ENCODE results near the gene TXNRD2.
A peak's percentile ranks its signal among the peaks of the same experiment; 100 is the strongest.

Gene TXNRD2

DNA sequence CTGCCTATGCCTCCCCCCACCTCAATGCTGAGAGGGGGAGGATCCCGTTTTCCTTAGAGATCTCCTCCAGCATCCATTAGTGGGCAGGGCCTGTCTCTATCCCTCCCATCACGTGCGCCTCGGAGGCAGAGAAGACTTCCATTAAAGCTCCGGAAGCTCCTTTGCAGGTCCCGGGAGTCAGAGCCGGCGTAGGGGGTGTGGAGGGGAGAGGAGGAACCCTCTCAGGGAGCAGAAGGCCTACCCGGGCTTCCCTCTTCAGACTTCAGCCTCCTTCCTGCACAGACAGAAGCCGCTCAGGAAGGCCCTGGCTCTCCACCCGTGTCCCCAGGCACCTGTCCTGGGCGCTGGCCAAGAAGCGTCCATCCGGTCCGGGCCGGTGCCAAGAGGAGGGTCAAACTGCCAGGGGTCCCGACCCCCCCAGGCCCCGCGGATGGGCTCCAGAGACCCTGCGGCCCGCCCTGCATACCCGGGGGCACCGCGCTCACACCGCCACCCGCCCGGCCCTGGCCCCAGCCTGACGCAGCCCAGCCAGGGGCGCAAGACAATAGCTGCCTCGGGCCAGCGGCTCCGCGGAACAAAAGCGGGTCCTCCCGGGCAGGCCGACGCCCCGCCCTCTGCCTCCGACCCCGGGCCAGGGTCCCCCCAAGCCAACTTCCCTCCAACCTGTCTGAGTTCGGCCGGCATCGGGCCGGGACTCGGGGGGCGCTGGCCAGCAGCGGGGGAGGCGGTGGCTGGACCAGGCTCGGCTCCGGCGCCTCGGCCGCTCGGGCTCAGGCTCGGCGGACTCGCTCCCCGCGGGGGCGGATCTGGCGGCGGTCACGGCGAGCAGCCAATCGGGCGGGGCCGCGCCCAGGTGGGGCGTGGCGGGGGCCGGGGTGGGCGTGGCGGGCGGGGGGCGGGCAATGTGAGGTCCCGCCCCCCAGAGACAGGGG, 45.1 kb upstream of the TXNRD2 start:
- H3K9me3 ChIP-seq (ENCODE audit: control insufficient read depth in 5 of 5, low read length in 5 of 5), result no peaks in the 10 kb centered on the region
- H3K9ac ChIP-seq (ENCODE audit: low read length in 5 of 5), result peak overlapping the region in 4 of 5 donors; percentile 62 to 77 (median 70)
- H3K27ac ChIP-seq (ENCODE audit: low read depth, low read length), result no peak overlapping the region
- H3K4me3 ChIP-seq (ENCODE audit: low read depth in 1 of 5, low read length in 5 of 5), result peak overlapping the region; percentile 66 to 78 (median 71)
- H3K27me3 ChIP-seq (ENCODE audit: control insufficient read depth in 5 of 5, insufficient read depth in 4 of 5, low read length in 5 of 5), result no peaks in the 10 kb centered on the region
- peaks cover 0 to 4% (median 2%) of the 10 kb centered on the region in 5 donors for H3K36me3 ChIP-seq (ENCODE audit: control insufficient read depth in 5 of 5, insufficient read depth in 5 of 5, low read length in 5 of 5)
- peaks cover 3 to 63% (median 36%) of the 10 kb centered on the region in 5 donors for H3K4me1 ChIP-seq (ENCODE audit: control insufficient read depth in 5 of 5, insufficient read depth in 5 of 5, low read length in 5 of 5)

DNA sequence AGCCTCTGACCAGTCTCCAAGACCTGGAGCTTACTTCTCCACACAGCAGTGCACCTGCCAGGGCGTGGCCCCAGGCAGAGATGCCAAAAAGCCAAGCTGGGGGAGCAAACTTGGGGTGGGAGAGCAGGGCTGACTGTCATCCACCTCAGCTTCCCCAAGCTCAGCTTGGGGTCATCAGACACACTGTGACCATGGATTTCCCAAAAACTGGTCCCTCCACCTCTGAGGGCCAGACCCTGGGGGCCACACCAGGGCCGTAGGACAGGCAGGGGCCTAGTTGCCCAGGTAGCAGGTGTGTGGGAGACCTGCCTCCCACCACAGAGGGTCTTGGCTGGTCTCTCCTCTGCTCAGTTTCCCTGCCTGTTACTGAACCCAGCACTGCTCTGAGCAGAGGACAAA, 44.4 kb upstream of the TXNRD2 start:
- Histone ChIP-seq H3K27ac (ENCODE audit: low read depth, low read length) (no peak overlapping the region), H3K36me3 (ENCODE audit: control insufficient read depth in 5 of 5, insufficient read depth in 5 of 5, low read length in 5 of 5) (peaks cover 0 to 9% (median 7%) of the 10 kb centered on the region in 5 donors), H3K9me3 (ENCODE audit: control insufficient read depth in 5 of 5, low read length in 5 of 5) (no peaks in the 10 kb centered on the region), H3K4me1 (ENCODE audit: control insufficient read depth in 5 of 5, insufficient read depth in 5 of 5, low read length in 5 of 5) (peaks cover 3 to 56% (median 30%) of the 10 kb centered on the region in 5 donors), H3K4me3 (ENCODE audit: low read depth in 1 of 5, low read length in 5 of 5) (peak overlapping the region; percentile 66 to 78 (median 71)), H3K9ac (ENCODE audit: low read length in 5 of 5) (peak overlapping the region; percentile 4 to 77 (median 65)), H3K27me3 (ENCODE audit: control insufficient read depth in 5 of 5, insufficient read depth in 4 of 5, low read length in 5 of 5) (no peaks in the 10 kb centered on the region)

DNA sequence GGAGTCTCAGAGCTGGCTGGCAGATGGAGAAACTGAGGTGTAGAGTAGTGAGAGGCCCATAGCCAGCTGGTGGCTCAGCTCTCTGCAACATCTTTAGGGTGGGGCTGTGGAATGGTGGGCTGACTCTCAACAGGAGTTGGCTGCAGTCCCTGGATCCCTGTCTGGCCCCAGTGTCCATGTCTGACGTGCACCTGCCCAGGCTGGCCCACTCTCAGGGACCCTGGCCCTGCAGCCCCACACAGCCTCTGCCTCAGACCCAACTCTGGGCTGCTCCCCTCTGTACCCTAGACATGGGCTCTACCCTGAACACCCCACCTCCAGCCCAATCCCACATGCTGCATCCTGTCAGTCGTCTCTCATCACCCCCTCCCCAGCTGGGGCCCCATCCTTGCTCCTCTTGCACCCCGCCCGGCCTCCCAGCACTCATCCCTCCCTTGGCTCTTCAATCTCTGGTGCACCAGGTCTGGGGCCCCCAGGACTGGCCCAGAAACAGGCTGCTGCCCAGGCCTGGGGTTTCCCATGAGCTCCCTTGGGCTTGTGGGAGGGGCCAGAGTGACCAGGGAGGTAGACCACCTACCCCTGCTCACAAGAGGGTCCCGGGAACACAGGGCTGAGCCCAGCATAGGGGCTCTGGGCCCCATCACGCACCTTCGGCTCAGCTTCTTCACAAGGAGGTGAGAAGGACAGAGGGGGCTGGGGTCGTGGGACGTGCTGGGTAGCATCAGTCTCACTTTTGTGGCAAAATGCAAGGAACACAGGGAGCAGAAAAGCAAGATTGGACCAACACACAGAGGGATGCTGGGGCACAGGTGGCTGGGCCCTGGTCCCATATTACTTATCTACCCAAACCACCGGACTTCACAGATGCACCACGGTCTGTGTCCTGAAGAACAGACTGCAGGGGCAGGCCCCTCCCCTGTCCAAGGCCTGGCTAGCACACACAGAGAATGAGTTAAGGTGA, 43.5 kb upstream of the TXNRD2 start:
- H3K9me3 ChIP-seq (ENCODE audit: control insufficient read depth in 5 of 5, low read length in 5 of 5), result no peaks in the 10 kb centered on the region
- peaks cover 3 to 48% (median 23%) of the 10 kb centered on the region in 5 donors for H3K4me1 ChIP-seq (ENCODE audit: control insufficient read depth in 5 of 5, insufficient read depth in 5 of 5, low read length in 5 of 5)
- H3K27ac ChIP-seq (ENCODE audit: low read depth, low read length), result no peak overlapping the region
- no peaks in the 10 kb centered on the region for H3K27me3 ChIP-seq (ENCODE audit: control insufficient read depth in 5 of 5, insufficient read depth in 4 of 5, low read length in 5 of 5)
- peaks cover 0 to 18% (median 15%) of the 10 kb centered on the region in 5 donors for H3K36me3 ChIP-seq (ENCODE audit: control insufficient read depth in 5 of 5, insufficient read depth in 5 of 5, low read length in 5 of 5)
- no peak overlapping the region for H3K9ac ChIP-seq (ENCODE audit: low read length in 5 of 5)
- peak overlapping the region in 2 of 5 donors; percentile 69 to 71 for H3K4me3 ChIP-seq (ENCODE audit: low read depth in 1 of 5, low read length in 5 of 5)

DNA sequence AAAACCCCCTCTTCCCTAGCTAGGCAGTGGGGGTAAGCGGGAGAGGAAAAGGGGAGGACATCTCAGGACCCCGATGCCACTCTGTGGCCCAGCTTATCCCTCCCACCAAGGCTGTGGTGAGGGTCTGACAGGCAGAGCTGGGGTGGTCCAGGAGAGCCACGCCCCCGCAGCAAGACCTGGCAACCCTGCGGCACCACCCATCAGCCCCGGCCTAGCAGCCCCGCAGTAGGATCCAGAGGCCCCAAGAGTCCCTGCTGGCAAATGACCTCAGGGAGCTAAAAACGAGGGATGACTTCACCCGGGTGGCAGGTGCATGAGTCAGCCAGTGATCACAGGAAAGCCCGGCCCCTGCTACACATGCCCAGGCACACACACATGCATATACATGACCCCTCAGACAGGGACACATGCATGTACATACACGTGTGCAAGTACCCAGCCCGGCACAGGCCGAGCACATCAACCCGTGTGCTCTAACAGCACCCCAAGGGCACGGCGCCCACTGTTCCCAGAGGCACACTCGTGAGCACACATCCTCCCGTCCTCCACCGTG, 42.7 kb upstream of the TXNRD2 start:
- Histone ChIP-seq H3K27ac (ENCODE audit: low read depth, low read length) (no peak overlapping the region), H3K9ac (ENCODE audit: low read length in 5 of 5) (peak overlapping the region in 1 of 5 donors; percentile 28), H3K9me3 (ENCODE audit: control insufficient read depth in 5 of 5, low read length in 5 of 5) (no peaks in the 10 kb centered on the region), H3K4me1 (ENCODE audit: control insufficient read depth in 5 of 5, insufficient read depth in 5 of 5, low read length in 5 of 5) (peaks cover 3 to 44% (median 23%) of the 10 kb centered on the region in 5 donors), H3K4me3 (ENCODE audit: low read depth in 1 of 5, low read length in 5 of 5) (no peak overlapping the region), H3K27me3 (ENCODE audit: control insufficient read depth in 5 of 5, insufficient read depth in 4 of 5, low read length in 5 of 5) (no peaks in the 10 kb centered on the region), H3K36me3 (ENCODE audit: control insufficient read depth in 5 of 5, insufficient read depth in 5 of 5, low read length in 5 of 5) (peaks cover 0 to 27% (median 21%) of the 10 kb centered on the region in 5 donors)

DNA sequence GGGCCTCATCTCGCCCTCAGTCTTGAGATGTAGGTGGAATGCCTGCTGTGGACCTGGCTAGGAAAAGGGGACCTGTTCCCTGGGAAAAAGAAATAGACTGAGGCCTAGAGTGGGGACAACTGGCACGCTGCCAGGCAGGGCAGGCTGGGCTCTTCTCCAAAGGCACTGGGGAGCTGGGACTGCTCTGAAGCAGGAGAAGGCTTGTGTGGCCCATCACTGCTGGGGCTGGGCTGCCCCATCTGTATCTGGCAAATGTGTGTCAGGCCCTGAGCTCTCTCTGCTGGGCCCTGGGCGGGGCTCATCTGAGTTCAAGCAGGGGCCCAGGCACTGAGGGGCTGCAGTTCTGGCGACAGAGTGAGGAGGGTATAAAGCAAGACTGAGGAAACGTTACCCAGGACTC, 42.1 kb upstream of the TXNRD2 start:
- Histone ChIP-seq H3K27me3 (ENCODE audit: control insufficient read depth in 5 of 5, insufficient read depth in 4 of 5, low read length in 5 of 5) (no peaks in the 10 kb centered on the region), H3K36me3 (ENCODE audit: control insufficient read depth in 5 of 5, insufficient read depth in 5 of 5, low read length in 5 of 5) (peaks cover 0 to 32% (median 26%) of the 10 kb centered on the region in 5 donors), H3K9ac (ENCODE audit: low read length in 5 of 5) (peak overlapping the region in 1 of 5 donors; percentile 28), H3K4me1 (ENCODE audit: control insufficient read depth in 5 of 5, insufficient read depth in 5 of 5, low read length in 5 of 5) (peaks cover 3 to 39% (median 23%) of the 10 kb centered on the region in 5 donors), H3K9me3 (ENCODE audit: control insufficient read depth in 5 of 5, low read length in 5 of 5) (no peaks in the 10 kb centered on the region), H3K27ac (ENCODE audit: low read depth, low read length) (no peak overlapping the region), H3K4me3 (ENCODE audit: low read depth in 1 of 5, low read length in 5 of 5) (no peak overlapping the region)

DNA sequence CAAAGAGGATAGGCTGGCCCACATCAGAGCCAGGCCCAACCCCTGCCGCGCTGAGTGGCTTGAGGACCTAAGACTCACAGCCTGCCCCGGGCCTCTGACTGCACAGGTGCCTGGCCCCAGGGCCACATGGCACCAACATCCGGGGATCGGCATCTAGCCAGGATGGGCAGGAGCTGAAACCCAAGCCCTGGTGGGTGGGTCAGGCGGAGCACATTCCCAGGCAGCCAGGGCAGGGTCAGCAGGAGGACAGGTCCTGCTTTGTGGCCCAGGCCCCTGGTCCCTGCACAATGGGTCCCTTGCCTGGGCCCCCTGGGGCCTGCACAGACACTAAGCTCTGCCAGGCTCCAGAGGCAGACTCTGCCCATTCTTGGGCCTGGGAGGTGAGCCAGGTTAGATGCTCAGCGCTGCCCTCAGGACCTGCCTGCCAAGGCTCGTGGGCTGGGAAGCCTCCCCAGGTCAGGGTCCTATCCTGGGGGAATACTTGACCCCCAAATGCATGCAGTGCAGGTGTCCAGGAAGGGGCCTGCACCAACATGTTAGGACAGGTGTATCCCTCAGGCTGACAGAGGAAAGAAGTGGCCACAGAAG, 41.5 kb upstream of the TXNRD2 start:
- Histone ChIP-seq H3K9ac (ENCODE audit: low read length in 5 of 5) (no peak overlapping the region), H3K27ac (ENCODE audit: low read depth, low read length) (no peak overlapping the region), H3K36me3 (ENCODE audit: control insufficient read depth in 5 of 5, insufficient read depth in 5 of 5, low read length in 5 of 5) (peaks cover 0 to 39% (median 32%) of the 10 kb centered on the region in 5 donors)

DNA sequence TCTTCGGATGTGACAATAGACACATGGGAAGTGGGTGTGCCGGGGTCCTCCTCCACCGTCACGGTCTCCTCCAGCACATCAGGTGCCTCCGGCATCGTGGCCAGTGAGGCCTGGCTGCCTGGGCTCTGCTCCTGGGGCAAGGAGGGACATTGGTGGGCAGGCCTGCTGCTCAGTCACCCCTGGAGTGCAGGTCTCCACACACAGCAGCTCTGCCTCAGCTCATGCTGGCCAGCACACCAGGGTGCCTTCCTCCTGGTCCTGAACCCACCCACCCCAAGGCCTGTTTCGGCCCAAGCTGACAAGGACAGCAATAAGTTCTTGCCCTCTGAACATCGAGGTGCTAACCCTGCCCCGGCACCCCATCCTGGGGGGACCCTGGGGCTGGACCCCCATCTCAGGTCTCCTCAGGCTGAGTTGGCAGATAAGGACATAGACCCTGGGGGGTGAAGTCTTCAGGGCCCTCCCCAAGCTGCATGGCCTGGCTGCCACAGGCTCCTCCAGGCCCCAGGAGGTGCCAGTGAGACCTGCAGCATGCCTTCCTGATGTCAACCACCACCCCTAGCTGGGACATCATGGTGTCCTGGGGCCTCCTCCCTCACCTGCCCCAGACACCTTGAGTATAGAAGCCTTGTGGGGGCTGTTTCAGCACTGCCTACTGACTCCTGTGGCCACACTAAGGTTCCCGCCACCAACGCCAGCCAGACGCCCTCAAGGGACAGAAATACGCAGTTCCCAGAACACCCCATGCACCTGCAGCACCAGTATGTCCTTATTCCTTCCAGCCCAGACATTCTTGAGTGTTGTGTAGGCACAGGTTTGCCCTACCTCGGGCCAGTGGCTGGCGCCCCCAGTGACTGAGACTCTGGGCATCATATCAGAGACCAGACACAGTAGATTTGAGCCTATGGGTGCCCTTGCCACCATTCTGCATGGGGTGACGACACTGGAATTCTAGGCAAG, 40.6 kb upstream of the TXNRD2 start:
- Histone ChIP-seq H3K4me3 (ENCODE audit: low read depth in 1 of 5, low read length in 5 of 5) (no peak overlapping the region), H3K4me1 (ENCODE audit: control insufficient read depth in 5 of 5, insufficient read depth in 5 of 5, low read length in 5 of 5) (peaks cover 3 to 24% (median 19%) of the 10 kb centered on the region in 5 donors), H3K27me3 (ENCODE audit: control insufficient read depth in 5 of 5, insufficient read depth in 4 of 5, low read length in 5 of 5) (no peaks in the 10 kb centered on the region), H3K36me3 (ENCODE audit: control insufficient read depth in 5 of 5, insufficient read depth in 5 of 5, low read length in 5 of 5) (peaks cover 0 to 45% (median 36%) of the 10 kb centered on the region in 5 donors), H3K9ac (ENCODE audit: low read length in 5 of 5) (no peak overlapping the region), H3K9me3 (ENCODE audit: control insufficient read depth in 5 of 5, low read length in 5 of 5) (no peaks in the 10 kb centered on the region), H3K27ac (ENCODE audit: low read depth, low read length) (no peak overlapping the region)

More for the DNA sequence above, 41.5 kb upstream of the TXNRD2 start:
- H3K9me3 ChIP-seq (ENCODE audit: control insufficient read depth in 5 of 5, low read length in 5 of 5), result no peaks in the 10 kb centered on the region
- H3K4me3 ChIP-seq (ENCODE audit: low read depth in 1 of 5, low read length in 5 of 5), result no peak overlapping the region
- H3K27me3 ChIP-seq (ENCODE audit: control insufficient read depth in 5 of 5, insufficient read depth in 4 of 5, low read length in 5 of 5), result no peaks in the 10 kb centered on the region
- peaks cover 3 to 33% (median 23%) of the 10 kb centered on the region in 5 donors for H3K4me1 ChIP-seq (ENCODE audit: control insufficient read depth in 5 of 5, insufficient read depth in 5 of 5, low read length in 5 of 5)

DNA sequence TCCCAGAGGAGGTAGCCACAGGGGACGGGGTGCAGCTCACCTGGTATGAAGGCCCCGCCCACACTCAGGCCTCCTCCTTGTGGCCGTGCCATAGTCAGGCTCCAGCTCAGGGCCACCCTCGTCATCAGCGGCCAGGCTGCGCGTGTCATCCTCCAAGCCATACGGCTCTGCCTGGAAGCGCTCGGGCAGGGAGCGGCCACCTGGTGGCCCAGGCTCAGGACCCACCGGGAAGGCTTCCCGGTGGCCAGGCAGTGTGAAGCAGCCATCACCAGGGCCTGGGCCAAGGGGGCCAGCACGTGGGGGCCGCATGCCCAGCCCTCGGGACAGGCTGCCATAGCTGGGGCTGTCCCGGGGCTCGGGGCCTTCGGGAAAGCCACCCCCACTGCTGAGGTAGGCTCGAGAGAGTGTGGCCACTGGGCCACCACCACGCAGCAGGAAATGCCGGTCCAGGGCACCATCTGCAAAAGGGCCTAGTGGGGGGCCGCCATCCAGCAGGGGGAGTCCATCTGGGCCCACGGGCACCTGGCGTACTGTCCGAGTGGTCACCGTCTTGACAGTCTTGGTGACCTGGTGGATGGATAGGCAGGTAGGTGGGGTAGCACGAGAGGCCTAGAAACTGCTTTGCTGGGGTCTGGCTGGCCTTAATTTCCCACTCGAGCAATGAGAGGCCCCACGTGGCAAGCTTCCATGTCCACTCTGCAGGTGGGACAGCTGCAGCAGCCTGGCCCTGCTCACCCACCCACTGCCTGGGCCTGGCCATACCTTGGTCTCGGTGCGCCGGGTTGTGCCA, 39.7 kb upstream of the TXNRD2 start:
- Histone ChIP-seq H3K4me3 (ENCODE audit: low read depth in 1 of 5, low read length in 5 of 5) (no peak overlapping the region), H3K36me3 (ENCODE audit: control insufficient read depth in 5 of 5, insufficient read depth in 5 of 5, low read length in 5 of 5) (peaks cover 0 to 48% (median 36%) of the 10 kb centered on the region in 5 donors), H3K4me1 (ENCODE audit: control insufficient read depth in 5 of 5, insufficient read depth in 5 of 5, low read length in 5 of 5) (peaks cover 3 to 18% (median 13%) of the 10 kb centered on the region in 5 donors), H3K27me3 (ENCODE audit: control insufficient read depth in 5 of 5, insufficient read depth in 4 of 5, low read length in 5 of 5) (no peaks in the 10 kb centered on the region), H3K27ac (ENCODE audit: low read depth, low read length) (no peak overlapping the region), H3K9ac (ENCODE audit: low read length in 5 of 5) (no peak overlapping the region), H3K9me3 (ENCODE audit: control insufficient read depth in 5 of 5, low read length in 5 of 5) (no peaks in the 10 kb centered on the region)
